PC-3 (cell line): Measurements from ENCODE around the gene CD44. TPM values are rescaled to one million over a fixed set of nuclear protein-coding genes. Genes with fewer than 3 reads are reported as not detected.

Source experiments
- ATAC-seq: fragments of 200-7000 bp; cut with Tn5 transposase; 2 replicates; pipeline ENCODE4 v1.9.1; 2020; ENCODE audit warnings: mild to moderate bottlenecking, moderate library complexity
- BruUV-seq: library from RNA; stranded (reverse); fragments of 400-500 nt; replicated peaks from 2 replicates; lab custom pipeline; 2021; lab: Mats Ljungman, UMichigan
- CTCF ChIA-PET: fragments of 300-600 bp; sonication (Branson Sonifier 250); formaldehyde crosslinking; loops from one replicate; lab custom pipeline; 2022; ENCODE audit warnings: antibody characterized with exemption; lab: Charles Lee
- POLR2A ChIA-PET: fragments of 300-600 bp; sonication (Branson Sonifier 250); formaldehyde crosslinking; loops from one replicate; lab custom pipeline; 2022; ENCODE audit warnings: antibody characterized with exemption; ENCODE audit not compliant: unreplicated experiment; lab: Charles Lee
- DNase-seq: peaks from one replicate; pipeline ENCODE4 v3.0.0-alpha.2; 2015
- H2AFZ ChIP-seq: fragments of 300-600 bp; sonication (generic); 2 replicates; pipeline ENCODE4 v1.6.0; 2016; ENCODE audit warnings: antibody characterized with exemption, low read length
- H3F3A ChIP-seq: fragments of 300-600 bp; sonication (generic); one replicate; pipeline ENCODE4 v1.6.0; 2017; ENCODE audit warnings: antibody characterized with exemption, low read length, control low read depth, mild to moderate bottlenecking; ENCODE audit not compliant: unreplicated experiment
- H3K27ac ChIP-seq: fragments of 300-600 bp; sonication (generic); 2 replicates; pipeline ENCODE4 v1.5.1; 2016; ENCODE audit warnings: mild to moderate bottlenecking, low read length
- H3K27me3 ChIP-seq: fragments of 300-600 bp; sonication (generic); 2 replicates; pipeline ENCODE4 v1.6.1; 2016; ENCODE audit warnings: low read length, mixed read lengths
- H3K36me3 ChIP-seq: fragments of 300-600 bp; sonication (generic); 2 replicates; pipeline ENCODE4 v1.6.1; 2016; ENCODE audit warnings: low read depth, mixed run types, low read length, mixed read lengths
- H3K4me1 ChIP-seq: fragments of 300-600 bp; sonication (generic); 2 replicates; pipeline ENCODE4 v1.5.1; 2016; ENCODE audit warnings: low read length; ENCODE audit not compliant: insufficient read depth
- H3K4me2 ChIP-seq: fragments of 300-600 bp; sonication (generic); 2 replicates; pipeline ENCODE4 v1.6.0; 2016; ENCODE audit warnings: low read length
- H3K4me3 ChIP-seq: fragments of 300-600 bp; sonication (generic); 2 replicates; pipeline ENCODE4 v1.5.1; 2016; ENCODE audit warnings: mild to moderate bottlenecking, low read length, mixed read lengths
- H3K79me2 ChIP-seq: fragments of 300-600 bp; sonication (generic); 2 replicates; pipeline ENCODE4 v1.6.1; 2017; ENCODE audit warnings: low read length, mixed read lengths
- H3K9ac ChIP-seq: fragments of 300-600 bp; sonication (generic); 2 replicates; pipeline ENCODE4 v1.6.0; 2016; ENCODE audit warnings: mild to moderate bottlenecking, low read length
- H3K9me2 ChIP-seq: fragments of 300-600 bp; sonication (generic); replicated peaks from 2 replicates; pipeline ENCODE4 v1.6.1; 2016; ENCODE audit warnings: mixed run types, low read length, mixed read lengths
- H3K9me3 ChIP-seq: fragments of 300-600 bp; sonication (generic); 2 replicates; pipeline ENCODE4 v1.6.1; 2016; ENCODE audit warnings: low read length, mixed read lengths
- H4K20me1 ChIP-seq: fragments of 300-600 bp; sonication (generic); 2 replicates; pipeline ENCODE4 v1.6.1; 2016; ENCODE audit warnings: low read length, mixed read lengths
- EZH2 ChIP-seq: fragments of 300-600 bp; sonication (generic); IDR thresholded peaks from one replicate; pipeline ENCODE4 v1.6.1; 2017; ENCODE audit warnings: antibody characterized with exemption, mild to moderate bottlenecking, low read length; ENCODE audit not compliant: unreplicated experiment
- EZH2phosphoT487 ChIP-seq: fragments of 300-600 bp; sonication (generic); IDR thresholded peaks from 2 replicates; pipeline ENCODE4 v1.6.1; 2018; ENCODE audit warnings: mild to moderate bottlenecking, antibody characterized with exemption, low read length, borderline replicate concordance
- intact Hi-C: fragments of 100-400 bp; cut with micrococcal nuclease; formaldehyde crosslinking; loops from 2 replicates; pipeline ENCODE4 v1.9.0; 2023
- total RNA-seq: library from RNA; depleted of rRNA; stranded (reverse); fragments of >200 nt; gene quantifications from 2 replicates; pipeline ENCODE4 v1.2.3, GENCODE V29; 2014
- TF ChIP-seq, protein P1 (sequence below): fragments of 300-600 bp; sonication (generic); conservative IDR thresholded peaks from 2 replicates; pipeline ENCODE4 v1.5.1; 2017; ENCODE audit warnings: antibody characterized with exemption, low read depth, mild to moderate bottlenecking, low read length

Gene CD44
- total RNA-seq, 1 experiment from 2014 or later = 181 TPM

DNA sequence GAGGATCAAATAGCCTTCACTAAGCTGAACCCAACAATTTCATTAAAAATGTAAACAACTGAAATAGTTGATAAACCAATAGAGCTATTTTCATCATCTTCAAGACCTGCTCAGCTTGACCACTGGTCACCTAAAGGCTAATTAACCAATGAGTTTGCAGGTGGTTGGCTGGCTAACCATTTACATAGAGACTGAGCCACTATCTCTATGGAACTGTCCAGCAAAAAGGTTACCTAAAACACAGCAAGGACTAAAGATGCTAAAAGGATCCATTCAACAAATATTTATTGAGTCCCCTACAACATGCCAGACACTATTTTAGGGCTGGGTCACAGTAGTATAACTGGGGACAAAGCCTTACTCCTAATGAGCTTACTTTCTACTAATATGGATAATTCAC is 123.8 kb downstream of the CD44 start:
- H3K9me2 ChIP-seq = no peaks in the 10 kb centered on the region
- no peaks in the 10 kb centered on the region for H3F3A ChIP-seq
- CTCF ChIA-PET = no interaction called here
- TF ChIP-seq, protein P1, sequence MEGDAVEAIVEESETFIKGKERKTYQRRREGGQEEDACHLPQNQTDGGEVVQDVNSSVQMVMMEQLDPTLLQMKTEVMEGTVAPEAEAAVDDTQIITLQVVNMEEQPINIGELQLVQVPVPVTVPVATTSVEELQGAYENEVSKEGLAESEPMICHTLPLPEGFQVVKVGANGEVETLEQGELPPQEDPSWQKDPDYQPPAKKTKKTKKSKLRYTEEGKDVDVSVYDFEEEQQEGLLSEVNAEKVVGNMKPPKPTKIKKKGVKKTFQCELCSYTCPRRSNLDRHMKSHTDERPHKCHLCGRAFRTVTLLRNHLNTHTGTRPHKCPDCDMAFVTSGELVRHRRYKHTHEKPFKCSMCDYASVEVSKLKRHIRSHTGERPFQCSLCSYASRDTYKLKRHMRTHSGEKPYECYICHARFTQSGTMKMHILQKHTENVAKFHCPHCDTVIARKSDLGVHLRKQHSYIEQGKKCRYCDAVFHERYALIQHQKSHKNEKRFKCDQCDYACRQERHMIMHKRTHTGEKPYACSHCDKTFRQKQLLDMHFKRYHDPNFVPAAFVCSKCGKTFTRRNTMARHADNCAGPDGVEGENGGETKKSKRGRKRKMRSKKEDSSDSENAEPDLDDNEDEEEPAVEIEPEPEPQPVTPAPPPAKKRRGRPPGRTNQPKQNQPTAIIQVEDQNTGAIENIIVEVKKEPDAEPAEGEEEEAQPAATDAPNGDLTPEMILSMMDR = no peak
- no peak for TF ChIP-seq EZH2phosphoT487
- TF ChIP-seq EZH2 = no peak
- H3K4me2 ChIP-seq = no peak overlapping the region
- H3K79me2 ChIP-seq = no peaks in the 10 kb centered on the region
- no peaks in the 10 kb centered on the region for H4K20me1 ChIP-seq
- no peaks in the 10 kb centered on the region for H3K27me3 ChIP-seq
- H3K9me3 ChIP-seq = no peaks in the 10 kb centered on the region
- intact Hi-C loops = no loop called here
- ATAC-seq (no peak), DNase-seq (no peak)
- H3K36me3 ChIP-seq = no peaks in the 10 kb centered on the region
- POLR2A ChIA-PET = interaction anchor here (0.6 kb wide), 1 partner anchor 338 kb away, joined by 4 read pairs; no protein-coding TSS in a partner anchor
- H3K27ac ChIP-seq = no peak overlapping the region
- no peak overlapping the region for H2AFZ ChIP-seq
- BruUV-seq = no TSS peak
- H3K4me3 ChIP-seq = no peak overlapping the region
- no peak overlapping the region for H3K9ac ChIP-seq
- peaks cover 14% of the 10 kb centered on the region for H3K4me1 ChIP-seq

DNA sequence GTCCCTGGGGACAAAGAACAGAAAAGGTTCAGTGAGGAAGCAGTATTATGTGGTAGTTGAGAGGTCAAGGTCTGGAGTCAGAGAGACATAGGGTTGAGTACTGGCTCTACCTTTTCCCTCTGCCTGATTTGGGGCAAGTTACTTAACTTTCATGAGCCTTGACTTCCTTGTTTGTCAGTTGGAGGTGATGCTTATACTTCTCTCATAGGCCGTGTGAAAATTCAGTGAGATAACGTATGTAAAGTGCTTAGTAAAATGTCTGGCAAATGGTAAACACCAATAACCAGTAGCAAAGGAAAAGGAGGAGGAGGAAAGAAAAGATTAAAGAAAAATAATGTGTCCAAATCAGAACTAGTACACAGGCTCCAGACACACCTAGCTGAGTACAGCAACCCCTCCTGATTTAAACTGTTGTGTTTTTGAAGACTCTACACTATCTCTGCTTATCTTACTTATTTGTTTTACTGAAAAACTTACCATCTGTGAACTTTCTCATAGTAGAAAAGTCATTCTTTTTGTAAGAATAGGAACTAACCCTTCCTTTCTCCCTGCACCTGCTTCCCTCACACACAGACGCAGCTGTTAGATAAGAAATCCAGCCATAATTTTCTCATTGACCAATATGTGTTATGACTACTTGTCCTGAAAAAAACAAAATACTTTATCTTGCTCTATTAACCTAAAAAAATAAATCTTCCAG is 126.9 kb downstream of the CD44 start:
- Histone ChIP-seq H3F3A (no peaks in the 10 kb centered on the region), H2AFZ (no peak overlapping the region), H3K4me2 (no peak overlapping the region), H3K9me2 (no peaks in the 10 kb centered on the region), H3K9me3 (no peaks in the 10 kb centered on the region), H3K4me3 (no peak overlapping the region), H3K27me3 (no peaks in the 10 kb centered on the region), H3K4me1 (peaks cover 8% of the 10 kb centered on the region), H4K20me1 (no peaks in the 10 kb centered on the region), H3K27ac (no peak overlapping the region), H3K79me2 (no peaks in the 10 kb centered on the region), H3K36me3 (no peaks in the 10 kb centered on the region), H3K9ac (no peak overlapping the region)
- no peak for ATAC-seq
- ChIA-PET POLR2A (no interaction called here), CTCF (no interaction called here)
- no peak for TF ChIP-seq EZH2phosphoT487
- no peak for TF ChIP-seq EZH2
- TF ChIP-seq, protein P1 = no peak
- no TSS peak for BruUV-seq
- intact Hi-C loops = no loop called here
- no peak for DNase-seq

DNA sequence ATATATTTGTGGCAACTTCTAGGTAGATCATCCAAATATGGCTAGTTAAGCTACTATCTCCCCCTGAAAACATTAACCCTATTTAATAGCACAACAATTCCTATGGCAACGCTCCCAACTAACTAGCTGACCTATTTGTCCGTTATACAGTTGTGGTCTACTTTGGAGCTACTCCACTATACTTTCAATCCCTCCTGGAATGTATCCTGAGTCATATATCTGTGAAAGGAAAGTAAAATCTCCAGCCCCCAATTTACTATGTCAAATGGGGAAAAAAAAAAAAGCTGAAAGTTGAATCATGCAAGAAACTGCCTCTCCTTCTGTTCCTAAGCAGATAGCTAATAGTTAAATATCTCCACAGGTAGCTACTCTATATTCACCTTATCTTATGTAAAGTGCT is 128.5 kb downstream of the CD44 start:
- no peaks in the 10 kb centered on the region for H4K20me1 ChIP-seq
- BruUV-seq = no TSS peak
- H3K79me2 ChIP-seq = no peaks in the 10 kb centered on the region
- POLR2A ChIA-PET = no interaction called here
- H3K9ac ChIP-seq = no peak overlapping the region
- CTCF ChIA-PET = no interaction called here
- H2AFZ ChIP-seq = no peak overlapping the region
- H3K4me1 ChIP-seq = peaks cover 4% of the 10 kb centered on the region; the same call in 1 of the 2 replicates
- H3K27me3 ChIP-seq = no peaks in the 10 kb centered on the region
- no peak overlapping the region for H3K4me3 ChIP-seq
- DNase-seq (peak; percentile 43), ATAC-seq (no peak)
- H3K9me3 ChIP-seq = no peaks in the 10 kb centered on the region
- TF ChIP-seq EZH2 (no peak), EZH2phosphoT487 (no peak)
- TF ChIP-seq, protein P1 = no peak
- intact Hi-C loops = no loop called here
- H3K4me2 ChIP-seq = no peak overlapping the region
- 0 out of 2 replicates have a peak overlapping the region, but pooled peaks have one; percentile 8 for H3K27ac ChIP-seq
- H3F3A ChIP-seq = no peaks in the 10 kb centered on the region
- H3K9me2 ChIP-seq = no peaks in the 10 kb centered on the region
- H3K36me3 ChIP-seq = no peaks in the 10 kb centered on the region
